Stimulated activated CD8-positive, alpha-beta memory T cell treated with anti-CD3 and anti-CD28 coated beads, Interleukin-12 subunit alpha, Interleukin-12 subunit beta, amount 100 ng/mL, for 1 hour (primary cell): ENCODE measurements around the gene SPNS1.
A peak's percentile ranks its signal among the peaks of the same experiment; 100 is the strongest.

Experiments
- DNase-seq: peaks from one replicate; pipeline ENCODE4 v3.0.0-alpha.2; 2020; ENCODE audit warnings: low read depth

The SPNS1 gene

GRCh38 chr16:29029168-29029994 is 54.8 kb downstream of the SPNS1 start:
- DNase-seq: peak; percentile 74

DNA sequence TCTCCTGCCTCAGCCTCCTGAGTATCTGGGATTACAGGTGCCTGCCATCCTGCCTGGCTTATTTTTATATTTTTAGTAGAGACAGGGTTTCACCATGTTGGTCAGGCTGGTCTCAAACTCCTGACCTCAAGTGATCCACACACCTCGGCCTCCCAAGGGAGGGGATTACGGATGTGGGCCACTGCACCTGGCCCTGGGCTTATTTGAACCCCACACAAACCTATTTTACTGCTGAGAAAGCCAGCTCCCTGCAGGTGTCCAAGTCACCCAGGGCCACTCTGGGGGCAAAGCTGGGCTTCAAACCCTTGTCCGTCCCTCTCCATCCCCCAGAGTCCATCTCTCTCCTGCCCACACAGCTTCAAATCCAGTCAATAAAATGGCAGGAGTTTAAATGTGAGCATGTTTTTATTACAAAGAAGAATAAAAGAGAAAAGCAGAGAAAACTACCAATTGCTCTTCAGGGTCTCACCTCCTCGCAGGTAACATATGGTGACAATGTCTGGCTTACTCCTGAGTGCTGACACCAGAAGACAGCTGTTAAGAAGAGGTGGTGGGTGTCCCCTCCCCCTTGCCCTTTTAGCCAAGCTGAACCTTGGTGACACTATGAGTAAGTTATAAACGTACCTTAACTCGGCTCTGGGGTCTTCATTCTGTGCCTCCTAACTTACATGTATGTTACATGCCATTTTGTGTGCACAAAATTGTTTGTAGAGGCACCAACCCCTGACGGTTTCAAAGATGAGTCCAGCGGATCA is 55.7 kb downstream of the SPNS1 start:
- DNase-seq: no peak
